Measurements from ENCODE around the gene TCF15.

TCF15 gene

DNA sequence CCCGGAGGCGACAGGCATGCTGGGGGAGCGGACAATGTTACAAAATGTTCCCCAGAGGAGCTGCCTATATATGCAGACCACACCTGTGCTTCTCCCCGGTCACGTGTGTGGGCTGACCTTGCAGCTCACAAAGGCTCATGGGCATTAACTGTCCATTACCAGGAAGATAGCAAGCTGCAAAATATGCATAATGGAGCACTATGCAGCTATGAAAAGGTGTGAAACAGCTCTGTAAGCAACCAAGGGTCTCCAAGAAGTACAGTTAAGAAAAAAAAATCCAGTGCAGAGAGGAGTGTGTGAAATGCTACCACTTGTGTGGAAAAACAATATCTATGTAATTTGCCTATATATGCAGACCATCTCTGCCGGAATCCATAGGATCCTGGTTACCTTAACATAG is 9.4 kb downstream of the TCF15 start:
- Histone ChIP-seq H3F3A (ENCODE audit: insufficient read depth) (no peaks in the 10 kb centered on the region), H3K4me2 (ENCODE audit: low read depth, low read length, poor library complexity, severe bottlenecking) (no peak overlapping the region), H4K20me1 (ENCODE audit: low read depth, low read length) (no peaks in the 10 kb centered on the region), H3K4me3 (ENCODE audit: insufficient read depth, low read length, poor library complexity, severe bottlenecking) (no peak overlapping the region), H2AFZ (ENCODE audit: low read depth, low read length, severe bottlenecking) (no peak overlapping the region), H3K27ac (ENCODE audit: low read depth, low read length) (no peak overlapping the region), H3K9me2 (replicated peaks; ENCODE audit: insufficient read depth, low read length) (no peaks in the 10 kb centered on the region), H3K36me3 (ENCODE audit: low read length) (no peaks in the 10 kb centered on the region), H3K9ac (ENCODE audit: low read length) (no peak overlapping the region), H3K27me3 (ENCODE audit: low read length) (no peaks in the 10 kb centered on the region), H3K9me3 (ENCODE audit: insufficient read depth, low read length) (no peaks in the 10 kb centered on the region), H3K79me2 (ENCODE audit: insufficient read depth, low read length) (no peaks in the 10 kb centered on the region)
- TF ChIP-seq EZH2phosphoT487 (conservative IDR thresholded peaks at IDR 0.05; ENCODE audit: low read length), result no peak
- TF ChIP-seq, protein P1, sequence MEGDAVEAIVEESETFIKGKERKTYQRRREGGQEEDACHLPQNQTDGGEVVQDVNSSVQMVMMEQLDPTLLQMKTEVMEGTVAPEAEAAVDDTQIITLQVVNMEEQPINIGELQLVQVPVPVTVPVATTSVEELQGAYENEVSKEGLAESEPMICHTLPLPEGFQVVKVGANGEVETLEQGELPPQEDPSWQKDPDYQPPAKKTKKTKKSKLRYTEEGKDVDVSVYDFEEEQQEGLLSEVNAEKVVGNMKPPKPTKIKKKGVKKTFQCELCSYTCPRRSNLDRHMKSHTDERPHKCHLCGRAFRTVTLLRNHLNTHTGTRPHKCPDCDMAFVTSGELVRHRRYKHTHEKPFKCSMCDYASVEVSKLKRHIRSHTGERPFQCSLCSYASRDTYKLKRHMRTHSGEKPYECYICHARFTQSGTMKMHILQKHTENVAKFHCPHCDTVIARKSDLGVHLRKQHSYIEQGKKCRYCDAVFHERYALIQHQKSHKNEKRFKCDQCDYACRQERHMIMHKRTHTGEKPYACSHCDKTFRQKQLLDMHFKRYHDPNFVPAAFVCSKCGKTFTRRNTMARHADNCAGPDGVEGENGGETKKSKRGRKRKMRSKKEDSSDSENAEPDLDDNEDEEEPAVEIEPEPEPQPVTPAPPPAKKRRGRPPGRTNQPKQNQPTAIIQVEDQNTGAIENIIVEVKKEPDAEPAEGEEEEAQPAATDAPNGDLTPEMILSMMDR (IDR thresholded peaks at IDR 0.05; ENCODE audit: insufficient read depth, low read length, poor library complexity, severe bottlenecking), result no peak

DNA sequence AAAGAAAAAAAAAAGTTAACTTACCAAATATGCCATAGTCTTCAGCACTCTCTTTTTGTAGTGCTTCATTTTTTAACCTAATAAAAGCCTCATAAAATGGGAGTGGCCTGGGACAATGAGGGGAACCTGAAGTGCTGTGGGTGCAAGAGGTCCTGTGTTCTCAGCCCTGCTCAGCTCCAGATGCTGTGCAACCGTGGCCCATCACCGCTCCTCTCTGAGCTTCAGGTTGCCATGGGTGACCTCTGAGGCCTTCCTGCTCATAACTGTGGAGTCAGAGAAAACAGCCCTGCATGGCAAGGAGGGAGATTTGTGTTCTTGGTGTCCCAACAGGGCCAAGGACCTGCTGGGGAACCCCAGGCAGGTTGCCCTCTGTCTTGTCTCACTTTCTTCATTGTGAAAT is 10.0 kb downstream of the TCF15 start:
- Histone ChIP-seq H3K4me3 (ENCODE audit: insufficient read depth, low read length, poor library complexity, severe bottlenecking) (no peak overlapping the region), H3K27me3 (ENCODE audit: low read length) (no peaks in the 10 kb centered on the region), H3F3A (ENCODE audit: insufficient read depth) (no peaks in the 10 kb centered on the region), H3K36me3 (ENCODE audit: low read length) (no peaks in the 10 kb centered on the region), H3K9me3 (ENCODE audit: insufficient read depth, low read length) (no peaks in the 10 kb centered on the region), H3K9ac (ENCODE audit: low read length) (no peak overlapping the region), H3K4me2 (ENCODE audit: low read depth, low read length, poor library complexity, severe bottlenecking) (no peak overlapping the region), H3K79me2 (ENCODE audit: insufficient read depth, low read length) (no peaks in the 10 kb centered on the region), H3K27ac (ENCODE audit: low read depth, low read length) (no peak overlapping the region), H3K9me2 (replicated peaks; ENCODE audit: insufficient read depth, low read length) (no peaks in the 10 kb centered on the region), H4K20me1 (ENCODE audit: low read depth, low read length) (no peaks in the 10 kb centered on the region), H2AFZ (ENCODE audit: low read depth, low read length, severe bottlenecking) (no peak overlapping the region)
- TF ChIP-seq, protein P1 (IDR thresholded peaks at IDR 0.05; ENCODE audit: insufficient read depth, low read length, poor library complexity, severe bottlenecking), result no peak
- TF ChIP-seq EZH2phosphoT487 (conservative IDR thresholded peaks at IDR 0.05; ENCODE audit: low read length), result no peak

DNA sequence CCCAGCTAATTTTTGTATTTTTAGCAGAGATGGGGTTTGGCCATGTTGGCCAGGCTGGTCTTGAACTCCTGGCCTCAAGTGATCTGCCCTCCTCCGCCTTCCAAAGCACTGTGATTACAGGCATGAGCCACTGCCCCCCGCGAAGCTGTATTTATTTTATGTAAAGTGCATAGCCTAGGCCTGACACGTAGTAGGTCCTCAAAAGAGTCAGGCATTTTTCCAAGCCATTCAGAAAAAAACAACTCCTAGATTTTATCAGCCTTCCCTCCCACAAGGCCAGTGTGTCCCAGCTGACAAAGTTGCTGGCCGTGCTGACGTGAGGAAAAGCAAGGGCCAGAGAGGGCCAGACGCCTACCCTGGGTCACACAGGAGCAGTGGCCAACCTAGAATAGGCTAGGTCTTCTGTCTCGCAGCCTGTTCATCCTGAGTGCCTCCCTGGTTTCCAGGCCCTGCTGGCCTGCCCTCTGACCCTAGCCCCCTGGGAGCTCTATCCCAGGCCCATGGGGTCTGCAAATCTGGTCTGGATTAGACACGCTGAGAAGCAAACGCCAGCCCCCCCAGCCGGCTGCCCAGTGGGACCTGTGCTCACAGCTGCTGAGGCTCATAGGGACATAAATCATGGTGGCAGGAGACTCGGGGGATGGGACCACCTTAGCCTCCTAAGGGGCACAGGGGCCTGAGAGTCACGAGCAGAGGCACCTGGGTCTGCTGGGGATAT is 11.8 kb downstream of the TCF15 start:
- Histone ChIP-seq H3K79me2 (ENCODE audit: insufficient read depth, low read length) (no peaks in the 10 kb centered on the region), H2AFZ (ENCODE audit: low read depth, low read length, severe bottlenecking) (no peak overlapping the region), H3K27ac (ENCODE audit: low read depth, low read length) (no peak overlapping the region), H4K20me1 (ENCODE audit: low read depth, low read length) (no peaks in the 10 kb centered on the region), H3K9me3 (ENCODE audit: insufficient read depth, low read length) (no peaks in the 10 kb centered on the region), H3K4me3 (ENCODE audit: insufficient read depth, low read length, poor library complexity, severe bottlenecking) (no peak overlapping the region), H3K9ac (ENCODE audit: low read length) (no peak overlapping the region), H3K9me2 (replicated peaks; ENCODE audit: insufficient read depth, low read length) (no peaks in the 10 kb centered on the region), H3K27me3 (ENCODE audit: low read length) (no peaks in the 10 kb centered on the region), H3K36me3 (ENCODE audit: low read length) (no peaks in the 10 kb centered on the region), H3K4me2 (ENCODE audit: low read depth, low read length, poor library complexity, severe bottlenecking) (no peak overlapping the region), H3F3A (ENCODE audit: insufficient read depth) (no peaks in the 10 kb centered on the region)
- no peak for TF ChIP-seq EZH2phosphoT487 (conservative IDR thresholded peaks at IDR 0.05; ENCODE audit: low read length)
- TF ChIP-seq, protein P1 (IDR thresholded peaks at IDR 0.05; ENCODE audit: insufficient read depth, low read length, poor library complexity, severe bottlenecking), result no peak

Measured in SU-DHL-6 (cell line).